HG02763 (cell line): ENCODE data around the gene RHOBTB3.
"Not testable (repeated sequence)": the region's sequence is repeated elsewhere in the genome, so short reads cannot be mapped to it uniquely, and the experiment has no call there.

Experiments used
- ATAC-seq: cut with Tn5 transposase; IDR thresholded peaks from one replicate; pipeline ENCODE4 v1.9.1; 2021; ENCODE audit warnings: mild to moderate bottlenecking, moderate library complexity; ENCODE audit not compliant: unreplicated experiment

The RHOBTB3 gene

GRCh38 chr5:95730730-95731570, at the start of gene RHOBTB3:
Gene RHOBTB3, plus strand, starts transcription at chr5:95731336. Its CDS starts 347 bp downstream, at chr5:95731683.
- ATAC-seq, result peak; percentile 43

GRCh38 chr5:95682891-95683290, 48.2 kb upstream of the RHOBTB3 start, which contains the start of gene SPATA9:
Gene SPATA9, minus strand, starts transcription at chr5:95682991. Its CDS starts 137 bp downstream, at chr5:95682854.
- ATAC-seq, result no peak

DNA sequence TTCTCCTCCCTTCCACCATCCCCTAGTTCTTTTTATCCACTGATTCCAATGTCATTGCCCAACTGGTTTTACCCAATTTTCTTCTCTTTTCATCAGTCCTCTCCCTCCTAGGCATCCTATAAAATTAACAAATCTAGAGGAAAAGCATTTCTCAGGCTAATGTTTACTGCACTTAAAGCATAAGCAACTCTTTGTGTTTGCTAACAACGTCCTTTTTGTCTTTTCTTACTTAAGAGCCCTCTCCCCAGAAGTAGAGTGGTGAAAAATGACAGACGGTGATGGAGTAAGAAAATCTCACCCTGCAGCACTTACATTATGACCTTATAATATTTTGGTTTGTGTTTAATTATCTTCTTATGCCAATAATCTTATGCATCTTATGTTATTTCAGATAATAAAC, 46.8 kb upstream of the RHOBTB3 start:
- no peak for ATAC-seq

DNA sequence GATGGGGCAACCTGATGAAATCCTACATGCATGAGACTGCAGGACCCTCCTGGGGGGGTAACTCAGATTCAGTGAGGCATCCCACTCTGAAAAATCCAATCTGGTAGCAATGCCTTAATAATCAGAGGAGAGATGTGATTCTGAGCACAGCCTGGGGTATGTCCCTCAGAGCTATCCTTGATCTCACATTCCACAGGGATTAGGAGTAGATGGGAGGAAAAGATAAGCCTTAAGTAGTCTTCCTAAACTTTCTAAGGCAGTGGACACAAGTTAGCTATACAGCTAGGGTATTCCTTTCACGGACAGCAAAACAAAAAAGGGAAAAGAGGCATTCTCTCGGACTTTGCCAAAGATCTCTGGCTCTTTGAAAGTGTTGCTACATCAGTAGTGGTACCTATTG, 44.5 kb upstream of the RHOBTB3 start:
- ATAC-seq, result no peak

- ATAC-seq, result no peak
These were observed 41.5 kb upstream of the RHOBTB3 start for GRCh38 chr5:95689680-95690079.

GRCh38 chr5:95690333-95690732, 40.8 kb upstream of the RHOBTB3 start:
- ATAC-seq, result no peak

- ATAC-seq, result no peak
These were observed 33.1 kb upstream of the RHOBTB3 start for GRCh38 chr5:95697781-95698681.

GRCh38 chr5:95699337-95699736, 31.8 kb upstream of the RHOBTB3 start:
- no peak for ATAC-seq

- ATAC-seq, result no peak
These were observed 30.1 kb upstream of the RHOBTB3 start for GRCh38 chr5:95701074-95701473.

GRCh38 chr5:95704150-95704549, 27.0 kb upstream of the RHOBTB3 start:
- ATAC-seq, result no peak

DNA sequence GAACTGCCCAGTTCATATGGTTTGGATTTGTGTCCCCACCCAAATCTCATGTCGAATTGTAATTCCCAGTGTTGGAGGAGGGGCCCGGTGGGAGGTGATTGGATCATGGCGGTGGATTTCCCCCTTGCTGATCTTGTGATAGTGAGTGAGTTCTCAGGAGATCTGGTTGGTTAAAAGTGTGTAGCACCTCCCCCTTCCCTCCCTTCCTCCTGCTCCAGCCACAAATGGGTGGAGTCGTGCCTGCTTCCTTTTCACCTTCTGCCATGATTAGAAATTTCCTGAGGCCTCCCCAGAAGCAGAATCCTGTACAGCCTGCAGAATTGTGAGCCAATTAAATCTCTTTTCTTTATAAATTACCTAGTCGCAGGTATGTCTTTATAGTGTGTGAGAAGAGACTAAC, 24.9 kb upstream of the RHOBTB3 start:
- ATAC-seq, result not testable (repeated sequence)

- ATAC-seq, result no peak
These were observed 24.1 kb upstream of the RHOBTB3 start for GRCh38 chr5:95707055-95707454.

- ATAC-seq, result not testable (repeated sequence)
These were observed 23.5 kb upstream of the RHOBTB3 start for GRCh38 chr5:95707534-95708188.

DNA sequence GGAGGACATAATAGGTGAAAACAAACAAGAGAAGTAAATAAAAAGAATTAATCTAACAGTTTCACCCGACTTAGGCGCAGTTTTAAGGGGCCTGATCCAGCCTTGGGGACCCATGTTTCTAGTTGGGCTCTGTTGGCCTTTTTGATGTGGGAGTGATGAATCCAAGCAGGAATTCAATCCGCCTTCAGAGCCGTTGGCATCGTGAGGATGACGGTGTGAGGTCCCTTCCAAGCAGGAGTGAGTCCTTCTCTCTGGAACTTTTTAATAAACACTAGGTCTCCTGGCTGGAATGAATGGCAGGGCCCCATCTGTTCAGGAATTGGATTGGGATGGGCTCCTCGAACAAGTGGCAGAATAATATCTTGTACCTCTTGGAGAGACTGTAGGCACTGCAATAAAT, 22.3 kb upstream of the RHOBTB3 start:
- no peak for ATAC-seq

DNA sequence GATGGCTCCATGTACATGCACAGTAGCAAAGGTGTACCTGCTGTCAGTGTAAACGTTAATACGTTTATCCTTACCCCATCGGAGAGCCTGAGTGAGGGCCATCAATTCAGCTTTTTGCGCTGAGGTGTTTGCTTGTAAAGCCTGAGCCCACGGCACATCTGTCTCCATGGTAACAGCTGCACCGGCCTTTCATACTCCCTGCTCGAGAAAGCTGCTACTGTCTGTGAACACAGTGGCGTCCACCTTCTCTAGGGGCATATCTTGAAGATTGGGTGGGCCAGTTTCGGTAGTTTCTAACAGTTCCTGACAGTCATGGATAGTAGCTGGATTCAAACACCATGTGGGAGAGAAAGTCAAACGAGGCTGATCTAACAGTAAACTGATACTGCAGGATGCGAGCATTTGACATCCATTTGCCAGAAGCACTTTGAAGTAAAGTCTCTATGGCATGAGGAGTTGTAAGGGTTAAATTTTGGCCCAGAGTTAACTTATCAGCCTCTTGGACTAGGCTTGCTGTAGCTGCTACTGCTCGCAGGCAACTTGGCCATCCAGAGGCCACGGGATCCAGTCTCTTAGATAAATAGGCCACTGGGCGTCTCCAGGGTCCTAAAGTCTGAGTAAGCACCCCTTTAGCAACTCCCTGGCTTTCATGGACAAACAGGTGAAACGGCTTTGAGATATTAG, 21.0 kb upstream of the RHOBTB3 start:
- no peak for ATAC-seq

DNA sequence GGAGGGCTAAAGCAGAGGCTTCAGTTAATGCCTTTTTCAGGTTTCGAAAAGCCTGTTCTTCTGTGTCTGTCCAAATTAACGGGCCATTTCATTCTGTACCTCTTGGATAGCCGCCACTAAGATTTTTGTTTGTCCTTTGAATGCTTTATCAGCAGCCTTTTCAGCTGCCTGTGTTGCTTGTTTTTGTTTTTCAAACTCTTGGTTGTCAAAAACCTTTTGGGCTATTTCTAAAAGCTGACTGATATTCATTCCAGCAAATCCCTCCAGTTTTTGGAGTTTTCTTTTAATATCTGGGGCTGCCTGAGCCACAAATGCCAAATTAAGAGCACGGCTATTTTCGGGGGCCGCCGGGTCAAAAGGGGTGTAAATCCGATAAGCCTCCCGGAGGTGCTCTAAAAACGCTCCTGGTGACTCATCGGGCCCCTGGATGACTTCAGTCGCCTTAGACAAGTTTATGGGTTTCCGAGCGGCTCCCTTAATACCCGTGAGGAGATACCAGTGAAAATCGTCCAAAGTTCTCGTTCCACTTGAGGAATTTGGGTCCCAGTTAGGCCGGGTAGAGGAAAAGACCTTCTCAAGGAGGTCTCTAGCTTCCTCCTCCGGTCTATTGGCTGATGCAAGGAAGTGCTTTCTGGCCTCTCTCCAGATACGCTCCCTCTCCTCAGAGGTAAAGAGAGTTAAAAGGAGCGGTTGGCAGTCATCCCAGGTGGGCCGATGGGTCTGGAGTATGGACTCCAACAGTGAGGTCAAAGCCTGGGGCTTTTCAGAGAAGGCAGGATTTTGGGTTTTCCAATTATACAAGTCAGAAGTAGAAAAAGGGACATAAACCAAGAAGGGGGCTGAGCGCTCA, 20.3 kb upstream of the RHOBTB3 start:
- not testable (repeated sequence) for ATAC-seq

DNA sequence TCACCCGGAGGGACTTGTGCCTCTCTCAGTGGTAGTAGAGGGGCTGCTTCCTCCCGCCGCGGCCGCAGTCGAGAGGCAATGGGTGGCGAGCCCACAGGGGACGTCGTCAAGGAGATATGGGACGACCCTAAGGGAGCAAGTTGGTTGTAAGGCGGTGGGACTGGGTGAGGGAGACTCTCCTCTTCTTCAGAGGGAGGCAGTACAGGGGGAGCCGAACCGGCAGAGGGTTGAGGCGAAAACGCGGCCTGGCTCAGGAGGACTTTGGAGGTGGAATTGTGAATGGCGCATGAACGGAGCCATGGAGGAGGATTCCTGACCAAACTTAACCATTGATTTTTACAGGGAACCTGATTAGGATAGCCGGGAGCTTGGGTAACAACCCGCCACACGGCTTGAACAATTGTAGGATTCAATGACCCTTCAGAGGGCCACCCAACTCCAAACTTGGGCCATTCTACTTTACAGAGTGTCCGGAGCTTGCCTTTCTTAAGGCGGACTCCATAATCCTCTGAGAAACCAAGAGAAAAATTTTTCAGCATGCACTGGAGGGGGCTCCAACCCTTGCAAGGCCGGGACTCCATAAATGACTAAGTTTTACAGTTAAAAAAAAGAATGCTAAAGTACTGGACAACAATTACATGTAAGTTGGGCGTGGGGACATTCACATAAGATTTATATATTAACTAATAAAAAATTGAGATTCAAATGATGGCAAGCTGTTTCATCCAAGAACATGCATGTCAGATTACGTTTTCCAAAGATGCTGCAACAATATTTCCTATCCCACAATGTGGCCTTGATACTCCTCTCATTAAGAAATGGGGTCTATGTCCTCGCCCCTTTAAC, 19.4 kb upstream of the RHOBTB3 start:
- no peak for ATAC-seq

DNA sequence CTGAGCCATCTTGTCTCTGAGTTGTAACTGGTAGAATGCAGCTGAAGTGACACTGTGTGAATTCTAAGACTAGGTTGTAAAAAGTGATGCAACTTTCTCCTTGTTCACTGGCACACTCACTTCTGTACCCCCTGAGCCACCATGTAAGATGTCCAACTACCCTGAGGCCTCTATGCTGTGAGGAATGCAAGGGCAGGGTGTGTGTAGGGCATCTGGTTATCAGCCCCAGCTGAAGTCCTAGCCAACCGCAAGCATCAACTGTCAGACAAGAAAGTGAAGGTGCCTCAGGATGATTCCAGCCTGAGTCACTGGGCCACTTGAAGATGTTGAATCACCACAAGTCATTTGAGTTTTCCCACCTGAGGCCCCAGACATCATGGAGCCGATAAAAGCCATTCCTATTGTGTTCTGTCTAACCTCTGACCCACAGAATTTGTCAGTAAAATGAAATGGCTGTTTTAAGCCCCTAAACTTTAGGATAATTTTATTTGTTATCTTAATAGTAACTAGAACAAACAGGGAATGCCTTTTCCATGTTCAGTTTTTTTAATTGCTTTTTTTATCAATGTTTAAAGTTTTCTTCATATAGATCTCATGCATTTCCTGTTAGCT, 18.7 kb upstream of the RHOBTB3 start:
- ATAC-seq, result no peak
